NB4 (cell line): ENCODE data around the gene HEXD.

Experiments
- CTCF ChIP-seq: IDR thresholded peaks from one replicate; pipeline ENCODE4 v1.5.1; 2012; ENCODE audit warnings: low read depth, low read length
- POLR2A ChIP-seq: IDR thresholded peaks from 2 replicates; pipeline ENCODE4 v1.6.1; 2011; ENCODE audit warnings: mild to moderate bottlenecking; ENCODE audit not compliant: insufficient read length; ENCODE audit errors: extremely low read depth

DNA sequence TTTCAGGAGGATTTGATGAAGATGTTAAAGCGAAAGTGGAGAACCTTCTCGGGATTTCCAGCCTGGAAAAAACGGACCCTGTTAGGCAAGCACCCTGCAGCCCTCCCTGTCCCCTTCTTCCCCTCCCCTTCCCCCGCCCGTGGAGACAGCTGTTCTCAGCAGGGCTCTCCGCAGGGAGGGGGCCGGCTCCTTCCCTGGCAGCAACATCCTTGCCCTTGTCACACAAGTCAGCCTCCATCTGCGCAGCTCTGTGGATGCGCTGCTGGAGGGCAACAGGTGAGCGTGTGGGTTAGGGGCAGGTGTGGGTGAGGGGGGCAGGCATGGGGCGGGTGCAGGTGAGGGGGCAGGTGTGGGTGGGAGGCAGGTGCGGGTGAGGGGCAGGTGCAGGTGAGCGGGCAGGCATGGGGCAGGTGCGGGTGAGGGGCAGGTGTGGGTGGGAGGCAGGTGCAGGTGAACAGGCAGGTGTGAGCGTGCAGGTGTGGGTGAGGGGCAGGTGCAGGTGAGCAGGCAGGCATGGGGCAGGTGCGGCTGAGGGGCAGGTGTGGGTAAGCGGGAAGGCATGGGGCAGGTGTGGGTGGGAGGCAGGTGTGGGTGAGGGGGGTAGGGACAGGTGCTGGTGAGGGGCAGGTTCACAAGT is 23.0 kb downstream of the HEXD start:
- TF ChIP-seq CTCF = no peak
- no peak for TF ChIP-seq POLR2A
